Measurements from ENCODE around the gene HOXA3. TPM values are rescaled to one million over a fixed set of nuclear protein-coding genes. Genes with fewer than 3 reads are reported as not detected.
A peak's percentile ranks its signal among the peaks of the same experiment; 100 is the strongest.

HOXA3 gene
- total RNA-seq, 4 donors from 2014 or later = 4.9 to 20.2 (median 13.2) TPM

DNA sequence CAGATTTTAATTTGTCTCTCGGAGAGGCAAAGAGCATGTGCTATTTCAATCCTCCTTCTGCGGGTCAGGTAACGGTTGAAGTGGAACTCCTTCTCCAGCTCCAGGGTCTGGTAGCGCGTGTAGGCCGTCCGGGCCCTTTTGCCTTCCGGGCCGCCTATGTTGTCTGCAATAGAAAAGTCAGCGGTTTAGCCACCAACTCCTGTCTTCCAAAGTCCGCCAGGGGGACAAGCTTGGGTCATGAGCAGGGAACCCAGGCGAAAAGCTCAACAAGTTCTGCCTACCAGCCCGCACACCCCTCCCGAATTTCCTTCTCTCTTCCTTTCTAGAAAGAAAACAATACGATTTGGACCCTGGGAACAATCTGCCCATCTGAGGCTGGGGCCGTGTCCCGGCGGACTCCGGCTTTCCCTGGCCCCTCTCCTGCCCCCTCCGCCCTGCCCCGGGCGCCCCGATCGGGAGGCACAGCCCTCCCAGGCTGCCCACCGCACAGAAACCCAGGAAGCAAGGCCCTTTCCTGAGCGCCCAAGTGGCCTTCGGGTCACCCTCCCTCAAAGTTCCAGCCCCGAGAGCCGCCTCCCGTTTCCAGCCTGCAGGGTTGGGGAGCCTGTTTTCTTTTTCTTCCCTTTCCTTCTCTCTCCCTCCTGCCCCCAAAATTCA lies 10.3 kb downstream of the HOXA3 start:
- intact Hi-C loops (cut with DNase I; ENCODE audit: low total_unique reads) = loop anchor here (5.0 kb wide), 1 partner anchor 290 kb away; no protein-coding TSS in a partner anchor
- WGBS, 2 donors = 74 to 76% methylated on average over 30 of the region's 30 CpGs
- TF ChIP-seq POLR2A (IDR thresholded peaks at IDR 0.05) = no peak
- TF ChIP-seq, protein P1, sequence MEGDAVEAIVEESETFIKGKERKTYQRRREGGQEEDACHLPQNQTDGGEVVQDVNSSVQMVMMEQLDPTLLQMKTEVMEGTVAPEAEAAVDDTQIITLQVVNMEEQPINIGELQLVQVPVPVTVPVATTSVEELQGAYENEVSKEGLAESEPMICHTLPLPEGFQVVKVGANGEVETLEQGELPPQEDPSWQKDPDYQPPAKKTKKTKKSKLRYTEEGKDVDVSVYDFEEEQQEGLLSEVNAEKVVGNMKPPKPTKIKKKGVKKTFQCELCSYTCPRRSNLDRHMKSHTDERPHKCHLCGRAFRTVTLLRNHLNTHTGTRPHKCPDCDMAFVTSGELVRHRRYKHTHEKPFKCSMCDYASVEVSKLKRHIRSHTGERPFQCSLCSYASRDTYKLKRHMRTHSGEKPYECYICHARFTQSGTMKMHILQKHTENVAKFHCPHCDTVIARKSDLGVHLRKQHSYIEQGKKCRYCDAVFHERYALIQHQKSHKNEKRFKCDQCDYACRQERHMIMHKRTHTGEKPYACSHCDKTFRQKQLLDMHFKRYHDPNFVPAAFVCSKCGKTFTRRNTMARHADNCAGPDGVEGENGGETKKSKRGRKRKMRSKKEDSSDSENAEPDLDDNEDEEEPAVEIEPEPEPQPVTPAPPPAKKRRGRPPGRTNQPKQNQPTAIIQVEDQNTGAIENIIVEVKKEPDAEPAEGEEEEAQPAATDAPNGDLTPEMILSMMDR (IDR thresholded peaks at IDR 0.05) = no peak

DNA sequence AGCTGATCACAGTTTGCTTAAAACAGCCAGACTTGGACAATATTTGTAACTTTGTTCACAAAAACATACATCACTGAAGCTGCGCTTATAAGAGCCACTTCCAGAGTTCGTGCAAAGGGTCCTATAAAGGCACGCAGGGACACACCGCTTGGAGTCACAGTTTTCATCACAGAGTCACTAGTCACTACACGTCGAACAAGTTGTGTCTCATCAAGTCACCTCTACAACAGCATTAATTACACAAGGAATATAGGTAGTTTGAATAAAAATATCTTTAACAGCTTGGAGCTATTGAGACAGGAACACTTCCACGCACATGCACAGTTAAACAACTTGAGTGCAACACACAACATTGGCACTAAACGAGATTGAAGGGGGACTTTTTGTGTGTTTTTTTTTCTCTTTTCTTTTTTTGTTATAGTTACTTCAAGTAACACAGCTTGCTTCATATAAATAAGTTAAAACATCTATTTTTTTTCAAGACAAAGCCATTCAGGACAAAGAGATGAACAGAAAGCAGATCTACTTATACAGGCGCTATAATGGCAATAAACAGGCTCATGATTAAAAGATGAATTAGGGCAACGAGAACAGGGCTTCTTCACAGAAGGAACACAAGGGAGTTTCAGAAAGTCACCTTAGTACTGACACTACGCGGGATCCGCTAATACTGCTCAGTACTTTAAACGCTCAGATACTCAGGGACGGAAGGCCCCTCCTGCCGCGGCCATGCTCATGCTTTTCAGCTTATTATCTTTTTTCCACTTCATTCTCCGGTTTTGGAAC lies 11.1 kb downstream of the HOXA3 start:
- intact Hi-C loops (cut with DNase I; ENCODE audit: low total_unique reads) = loop anchor here (5.0 kb wide), 1 partner anchor 289 kb away; no protein-coding TSS in a partner anchor
- no peak overlapping the region for H3K4me3 ChIP-seq (ENCODE audit: low read depth, poor library complexity, severe bottlenecking)
- 82 to 89% methylated on average over 18 of the region's 18 CpGs for WGBS, 2 donors
- peak in 1 of 2 donors; percentile 28 for DNase-seq (ENCODE audit: low spot score in 2 of 2)
- no peak for TF ChIP-seq POLR2A (IDR thresholded peaks at IDR 0.05)
- TF ChIP-seq, protein P1 (IDR thresholded peaks at IDR 0.05) = no peak

More for the DNA sequence above, 10.3 kb downstream of the HOXA3 start:
- peak overlapping the region; percentile 29 for H3K4me3 ChIP-seq (ENCODE audit: low read depth, poor library complexity, severe bottlenecking)
- DNase-seq (ENCODE audit: low spot score in 2 of 2) = peak in 1 of 2 donors; percentile 80

DNA sequence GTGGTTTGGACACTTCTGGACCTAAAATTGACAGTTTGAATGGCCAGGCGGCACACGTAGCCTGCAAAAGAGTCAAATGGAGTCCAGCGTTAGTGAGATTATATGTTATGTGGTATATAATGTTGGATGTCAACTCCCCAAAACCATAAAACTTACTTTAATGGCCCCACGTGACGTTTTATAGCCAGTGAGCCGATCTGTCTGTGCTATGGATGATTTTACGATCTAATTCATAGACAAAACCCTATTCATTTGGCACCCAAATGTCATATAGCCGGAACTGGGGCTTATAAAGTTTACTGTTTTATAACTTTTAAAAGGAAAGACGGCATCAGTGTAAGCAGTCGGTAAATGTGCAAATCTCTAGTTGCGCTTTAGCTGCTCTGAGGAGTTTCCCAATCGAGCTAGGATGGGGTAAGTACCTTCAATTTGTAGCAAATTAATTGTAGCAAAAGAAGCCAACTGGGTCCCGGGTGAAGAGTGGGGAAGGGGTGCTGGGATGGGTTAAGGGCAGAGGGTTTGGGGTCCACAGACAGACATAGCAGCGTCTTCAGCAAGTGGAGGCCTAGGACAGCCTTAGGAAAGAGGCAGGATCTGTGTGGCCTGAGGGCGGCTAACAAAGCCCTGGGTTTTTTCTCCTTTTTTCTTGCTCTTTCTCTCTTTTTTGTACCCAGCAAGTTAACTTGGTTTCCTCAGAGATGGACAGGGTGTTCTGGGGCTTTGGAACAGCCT lies 12.1 kb downstream of the HOXA3 start:
- intact Hi-C loops (cut with DNase I; ENCODE audit: low total_unique reads) = loop anchor here (5.0 kb wide), 1 partner anchor 288 kb away; no protein-coding TSS in a partner anchor
- 87 to 89% methylated on average over 15 of the region's 15 CpGs for WGBS, 2 donors
- no peak overlapping the region for H3K4me3 ChIP-seq (ENCODE audit: low read depth, poor library complexity, severe bottlenecking)
- peak in 1 of 2 donors; percentile 42 for DNase-seq (ENCODE audit: low spot score in 2 of 2)
- TF ChIP-seq, protein P1 (IDR thresholded peaks at IDR 0.05) = no peak
- TF ChIP-seq POLR2A (IDR thresholded peaks at IDR 0.05) = no peak

DNA sequence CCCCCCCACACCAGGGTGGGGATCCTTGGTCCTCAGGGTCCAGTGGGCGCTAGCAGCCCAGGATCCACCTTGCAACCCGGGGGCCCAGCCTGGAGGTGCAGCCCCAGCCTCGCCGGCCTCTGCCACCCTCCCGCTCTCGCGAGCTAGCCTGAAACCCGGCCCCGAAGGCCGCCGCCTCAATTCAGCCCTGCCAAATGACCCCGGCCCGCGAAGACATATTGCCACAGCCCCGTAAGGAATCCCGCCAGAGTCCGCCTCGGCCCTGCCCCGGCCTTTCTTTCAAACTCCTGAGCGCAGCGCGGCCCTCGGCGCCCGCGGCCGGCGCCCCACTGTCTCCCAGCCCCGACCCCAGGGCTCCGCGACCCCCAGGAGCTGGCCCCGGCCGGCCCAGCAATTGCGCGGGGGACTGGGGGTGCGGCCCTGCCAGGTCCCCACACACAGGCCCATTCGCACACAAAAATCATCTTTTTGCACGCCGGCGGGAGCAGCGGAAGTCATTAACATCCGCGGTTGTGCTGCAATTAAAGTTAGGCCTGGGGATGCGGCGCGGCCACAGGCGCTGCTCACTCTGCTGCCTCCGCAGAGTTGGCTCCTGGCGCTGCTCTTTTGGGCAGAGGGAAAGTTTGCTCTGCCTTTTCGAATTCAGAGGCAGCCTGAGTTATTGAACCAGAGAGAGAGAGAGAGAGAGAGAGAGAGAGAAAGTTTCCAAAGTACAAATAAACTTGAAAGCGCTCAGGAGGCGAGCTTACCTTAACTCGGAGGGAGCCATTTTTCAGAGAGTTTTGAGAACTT lies 12.9 kb downstream of the HOXA3 start:
- TF ChIP-seq, protein P1 (IDR thresholded peaks at IDR 0.05) = no peak
- TF ChIP-seq POLR2A (IDR thresholded peaks at IDR 0.05) = no peak
- DNase-seq (ENCODE audit: low spot score in 2 of 2) = peak in 1 of 2 donors; percentile 86
- WGBS, 2 donors = 89 to 94% methylated on average over 52 to 53 of the region's 53 CpGs
- intact Hi-C loops (cut with DNase I; ENCODE audit: low total_unique reads) = loop anchor here (5.0 kb wide), 1 partner anchor 287 kb away; no protein-coding TSS in a partner anchor
- no peak overlapping the region for H3K4me3 ChIP-seq (ENCODE audit: low read depth, poor library complexity, severe bottlenecking)

DNA sequence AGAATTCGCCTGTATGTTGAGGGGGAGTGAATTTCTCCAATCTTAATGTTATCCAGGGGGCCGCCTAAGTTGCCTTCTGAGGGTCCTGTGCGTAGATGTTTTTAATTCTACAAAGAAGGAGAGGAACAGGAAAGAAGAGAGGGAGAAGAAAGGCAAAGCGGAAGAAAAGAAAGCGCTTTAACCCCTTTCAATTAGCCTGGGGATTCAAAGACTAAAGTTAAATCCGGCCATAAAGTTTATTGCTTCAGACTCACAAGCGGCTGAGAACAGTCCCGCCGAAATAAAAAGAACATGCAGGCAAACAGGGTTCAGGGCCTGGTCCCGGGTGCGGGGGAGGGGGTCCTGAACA lies 13.4 kb downstream of the HOXA3 start:
- no peak overlapping the region for H3K4me3 ChIP-seq (ENCODE audit: low read depth, poor library complexity, severe bottlenecking)
- DNase-seq (ENCODE audit: low spot score in 2 of 2) = no peak
- intact Hi-C loops (cut with DNase I; ENCODE audit: low total_unique reads) = no loop called here
- WGBS, 2 donors = 79 to 88% methylated on average over 11 of the region's 11 CpGs
- TF ChIP-seq, protein P1 (IDR thresholded peaks at IDR 0.05) = no peak
- TF ChIP-seq POLR2A (IDR thresholded peaks at IDR 0.05) = no peak

Measured in lower leg skin (tissue), 4 donors.